GM12878 (cell line): Measurements from ENCODE around the gene PLD3. TPM values are rescaled to one million over a fixed set of nuclear protein-coding genes. Genes with fewer than 3 reads are reported as not detected.

Experiments
- ATAC-seq: fragments of 200-7000 bp; cut with Tn5 transposase; 3 replicates; pipeline ENCODE4 v1.9.1; 2020; ENCODE audit warnings: mild to moderate bottlenecking, moderate library complexity
- BruUV-seq: library from RNA; stranded (reverse); fragments of 400-500 nt; replicated peaks from 2 replicates; lab custom pipeline; 2021; lab: Mats Ljungman, UMichigan
- CTCF ChIA-PET: fragments of 300-600 bp; sonication (Branson Sonifier 250); formaldehyde crosslinking; extraction: SDS; loops from one replicate; lab custom pipeline; 2021; ENCODE audit warnings: inconsistent platforms; lab: Yijun Ruan, JAX
- POLR2A ChIA-PET: fragments of 350-600 bp; formaldehyde crosslinking; extraction: SDS; loops from one replicate; lab custom pipeline; 2021; ENCODE audit warnings: inconsistent platforms; lab: Charles Lee
- RAD21 ChIA-PET: fragments of 300-600 bp; sonication (Branson Sonifier 250); formaldehyde crosslinking; loops from one replicate; lab custom pipeline; 2023; ENCODE audit warnings: antibody characterized with exemption; ENCODE audit not compliant: unreplicated experiment; lab: Charles Lee
- SMC1A ChIA-PET: fragments of 300-600 bp; sonication (Branson Sonifier 250); formaldehyde crosslinking; loops from one replicate; lab custom pipeline; 2023; ENCODE audit not compliant: unreplicated experiment, uncharacterized antibody; lab: Charles Lee
- DNase-seq: peaks from one replicate; pipeline ENCODE4 v3.0.0-alpha.2; 2011; ENCODE audit warnings: low read depth, low spot score
- FAIRE-seq: peaks from 3 replicates; lab custom pipeline; 2011; peaks lifted over from hg19 to GRCh38; lab: Jason Lieb, UNC
- H2AFZ ChIP-seq: 2 replicates; pipeline ENCODE4 v1.6.0; 2011; ENCODE audit warnings: low read depth, low read length, control low read depth; ENCODE audit not compliant: control insufficient read depth
- H3K27ac ChIP-seq: 2 replicates; pipeline ENCODE4 v1.5.1; 2011; ENCODE audit warnings: control low read depth; ENCODE audit not compliant: control insufficient read depth, insufficient read depth
- H3K27me3 ChIP-seq, 2 experiments: replicated peaks in 1 of 2; 2 replicates each; pipeline versions ENCODE4 v1.6.0 to v1.6.1; 2011; ENCODE audit warnings: low read length in 1 of 2; ENCODE audit not compliant: control insufficient read depth in 2 of 2, insufficient read depth in 2 of 2
- H3K36me3 ChIP-seq, 2 experiments: 2 replicates each; pipeline ENCODE4 v1.5.1; 2011; ENCODE audit warnings: low read length in 1 of 2; ENCODE audit not compliant: control insufficient read depth in 2 of 2, insufficient read depth in 2 of 2
- H3K4me1 ChIP-seq: 2 replicates; pipeline ENCODE4 v1.6.1; 2011; ENCODE audit warnings: mild to moderate bottlenecking, low read length, moderate library complexity, mixed read lengths; ENCODE audit not compliant: control insufficient read depth, insufficient read depth
- H3K4me2 ChIP-seq: 2 replicates; pipeline ENCODE4 v1.6.0; 2011; ENCODE audit warnings: control low read depth; ENCODE audit not compliant: control insufficient read depth, insufficient read depth
- H3K4me3 ChIP-seq: fragments of 200-600 bp; sonication (generic); 2 replicates; pipeline ENCODE4 v1.5.1; 2016
- H3K79me2 ChIP-seq: 2 replicates; pipeline ENCODE4 v1.6.0; 2011; ENCODE audit warnings: low read length; ENCODE audit not compliant: control insufficient read depth, insufficient read depth
- H3K9ac ChIP-seq: 2 replicates; pipeline ENCODE4 v1.8.0; 2011; ENCODE audit warnings: low read length, control low read depth, mixed read lengths; ENCODE audit not compliant: control insufficient read depth, insufficient read depth
- H3K9me3 ChIP-seq: replicated peaks from 3 replicates; pipeline ENCODE4 v1.5.1; 2011; ENCODE audit warnings: mild to moderate bottlenecking, low read length; ENCODE audit not compliant: control insufficient read depth, insufficient read depth
- H4K20me1 ChIP-seq: 2 replicates; pipeline ENCODE4 v1.6.0; 2011; ENCODE audit not compliant: control insufficient read depth, insufficient read depth
- ATF7 ChIP-seq: fragments of 450-650 bp; IDR thresholded peaks from 2 replicates; pipeline ENCODE4 v1.6.1; 2016; ENCODE audit warnings: low read depth, mild to moderate bottlenecking
- BRCA1 ChIP-seq: IDR thresholded peaks from 2 replicates; pipeline ENCODE4 v1.6.1; 2011; ENCODE audit warnings: low read depth, low read length, improper control_type of control experiment
- CEBPB ChIP-seq, 2 experiments: fragments of 150-350 bp in 1 of 2; IDR thresholded peaks; 2 replicates each; pipeline ENCODE4 v1.6.1; 2012 to 2014; ENCODE audit warnings: low read depth in 2 of 2, low read length in 2 of 2, borderline replicate concordance in 1 of 2, inconsistent platforms in 1 of 2
- ESRRA ChIP-seq: IDR thresholded peaks from 2 replicates; pipeline ENCODE4 v1.6.1; 2012; ENCODE audit warnings: mild to moderate bottlenecking, low read length, improper control_type of control experiment
- MEF2B ChIP-seq: fragments of 450-650 bp; IDR thresholded peaks from 2 replicates; pipeline ENCODE4 v1.6.1; 2018; ENCODE audit warnings: mild to moderate bottlenecking, moderate library complexity; ENCODE audit not compliant: partially characterized antibody, poor library complexity, severe bottlenecking
- NFYA ChIP-seq: IDR thresholded peaks from 2 replicates; pipeline ENCODE4 v1.6.1; 2011; ENCODE audit warnings: low read depth, mild to moderate bottlenecking, low read length, improper control_type of control experiment, borderline replicate concordance
- NR2F1 ChIP-seq: fragments of 450-650 bp; conservative IDR thresholded peaks from 2 replicates; pipeline ENCODE4 v1.6.1; 2017; ENCODE audit warnings: mild to moderate bottlenecking
- RB1 ChIP-seq: fragments of 450-650 bp; formaldehyde crosslinking; IDR thresholded peaks from 2 replicates; pipeline ENCODE4 v1.6.1; 2017; ENCODE audit warnings: mild to moderate bottlenecking, borderline replicate concordance
- RELA ChIP-seq: fragments of 450-650 bp; IDR thresholded peaks from 2 replicates; pipeline ENCODE4 v1.8.0; 2014; ENCODE audit warnings: borderline replicate concordance; ENCODE audit not compliant: partially characterized antibody
- RUNX3 ChIP-seq: IDR thresholded peaks from 2 replicates; pipeline ENCODE4 v1.6.1; 2012; ENCODE audit warnings: low read length, inconsistent platforms
- SKIL ChIP-seq: fragments of 450-650 bp; IDR thresholded peaks from 2 replicates; pipeline ENCODE4 v1.6.1; 2017; ENCODE audit warnings: mild to moderate bottlenecking, low read depth, inconsistent platforms; ENCODE audit not compliant: poor library complexity, severe bottlenecking
- SREBF1 ChIP-seq: IDR thresholded peaks from 2 replicates; pipeline ENCODE4 v1.6.1; 2012; ENCODE audit warnings: mild to moderate bottlenecking, low read length
- TAF1 ChIP-seq: IDR thresholded peaks from 2 replicates; pipeline ENCODE4 v1.6.1; 2011; ENCODE audit warnings: mild to moderate bottlenecking, low read depth, low read length, borderline replicate concordance
- TCF12 ChIP-seq: IDR thresholded peaks from 2 replicates; pipeline ENCODE4 v1.6.1; 2011; ENCODE audit warnings: low read depth, mild to moderate bottlenecking, low read length
- TCF7 ChIP-seq: IDR thresholded peaks from 2 replicates; pipeline ENCODE4 v1.6.1; 2014; ENCODE audit warnings: antibody characterized with exemption, borderline replicate concordance
- ZNF217 ChIP-seq: fragments of 450-650 bp; IDR thresholded peaks from 2 replicates; pipeline ENCODE4 v1.6.1; 2017; ENCODE audit warnings: antibody characterized with exemption, mild to moderate bottlenecking
- ZNF384 ChIP-seq: IDR thresholded peaks from 2 replicates; pipeline ENCODE4 v1.6.1; 2012; ENCODE audit warnings: low read depth, mild to moderate bottlenecking, low read length, improper control_type of control experiment, borderline replicate concordance
- ZNF622 ChIP-seq: fragments of 450-650 bp; IDR thresholded peaks from 2 replicates; pipeline ENCODE4 v1.6.1; 2017; ENCODE audit warnings: mild to moderate bottlenecking, inconsistent platforms
- WGBS: methylation state at CpG from one replicate; pipeline ENCODE4 v1.1.6; 2016; ENCODE audit warnings: low lambda C conversion rate; ENCODE audit not compliant: insufficient replicate concordance, insufficient coverage; ENCODE audit errors: missing lambda C conversion rate; 5-methylcytosine and 5-hydroxymethylcytosine counted together
- in situ Hi-C: fragments of 300-500 bp; cut with MboI; formaldehyde crosslinking; loops from 9 replicates; pipeline ENCODE4 v1.14.3; 2018; ENCODE audit warnings: mixed read lengths
- intact Hi-C: fragments of 100-400 bp; cut with micrococcal nuclease; formaldehyde crosslinking; loops from one replicate; pipeline ENCODE4 v1.14.2; 2022; ENCODE audit not compliant: unreplicated experiment
- polyA plus RNA-seq, 11 experiments: library from polyadenylated mRNA; depleted of rRNA in 4 of 11; unstranded in 6 of 11; stranded (reverse) in 5 of 11; fragments of >200 nt; fragmentation: Nextera tagmentation in 4 of 11; fragmentation: Illumina TruSeq in 1 of 11; extraction: Ambion mirVana in 4 of 11; extraction: Trizol in 1 of 11; gene quantifications; 1 replicate in 1 of 11; 2 replicates in 10 of 11; pipeline versions ENCODE4 v1.2.1 to v1.2.3, GENCODE V29; 2011 to 2016; ENCODE audit warnings: inconsistent platforms in 2 of 11, missing spikeins in 2 of 11, low read depth in 1 of 11
- total RNA-seq, 4 experiments: library from RNA; depleted of rRNA in 3 of 4; stranded (reverse); fragments of >200 nt in 3 of 4; fragmentation: Illumina TruSeq in 1 of 4; extraction: Trizol in 1 of 4; gene quantifications; 2 replicates each; pipeline versions ENCODE4 v1.2.1 to v1.2.3, GENCODE V29; 2013 to 2021
- TF ChIP-seq, protein P1 (sequence below): fragments of 450-650 bp; IDR thresholded peaks from 2 replicates; pipeline ENCODE4 v1.6.1; 2016; ENCODE audit warnings: mild to moderate bottlenecking, moderate library complexity, borderline replicate concordance

The PLD3 gene
- total and polyA plus RNA-seq, 10 of the 15 experiments (the other 5 are each of a cell fraction or from before 2014, with no cell fraction given): 1.3 to 134 (median 72.7) TPM

DNA sequence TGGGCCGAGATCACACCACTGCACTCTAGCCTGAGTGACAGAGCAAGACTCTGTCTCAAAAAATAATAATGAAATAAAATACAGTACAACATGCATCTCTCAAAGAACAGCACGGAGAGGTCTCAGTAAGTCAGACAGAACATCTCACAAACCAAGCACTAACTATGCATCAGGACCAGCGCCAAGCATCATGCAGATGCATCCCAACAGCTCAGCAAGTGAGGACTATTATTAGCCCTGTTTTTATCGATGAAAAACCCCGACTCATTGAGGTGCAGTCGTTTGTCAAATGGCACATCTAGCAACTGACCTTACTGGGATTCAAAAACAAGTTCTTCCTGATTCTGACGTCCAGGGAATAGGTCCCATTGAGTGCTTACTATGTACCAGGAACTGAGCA is 4.1 kb upstream of the PLD3 start:
- Histone ChIP-seq H3K36me3 (peaks cover 0 to 3% of the 10 kb centered on the region in 2 experiments; a peak in 2 of 4 replicates), H3K4me1 (peaks cover 6% of the 10 kb centered on the region; the same call in 1 of the 2 replicates), H3K4me2 (no peak overlapping the region), H3K4me3 (no peak overlapping the region; the same call in 1 of the 2 replicates), H4K20me1 (no peaks in the 10 kb centered on the region), H2AFZ (no peak overlapping the region), H3K27me3 (no peaks in the 10 kb centered on the region), H3K9ac (no peak overlapping the region), H3K27ac (no peak overlapping the region), H3K79me2 (peaks cover 22% of the 10 kb centered on the region), H3K9me3 (no peaks in the 10 kb centered on the region)
- in situ Hi-C loops: no loop called here
- intact Hi-C loops: no loop called here
- CTCF ChIA-PET: no interaction called here
- 88% methylated on average over 7 of the region's 7 CpGs for WGBS
- FAIRE-seq (no peak), ATAC-seq (no peak), DNase-seq (no peak)
- no peak for TF ChIP-seq MEF2B
- TF ChIP-seq TAF1: no peak
- TF ChIP-seq CEBPB (IDR thresholded peaks at IDR 0.05; ENCODE audit: borderline replicate concordance in 1 of 2, low read depth in 2 of 2, low read length in 2 of 2): no peak
- TF ChIP-seq RUNX3: no peak
- TF ChIP-seq, protein P1, sequence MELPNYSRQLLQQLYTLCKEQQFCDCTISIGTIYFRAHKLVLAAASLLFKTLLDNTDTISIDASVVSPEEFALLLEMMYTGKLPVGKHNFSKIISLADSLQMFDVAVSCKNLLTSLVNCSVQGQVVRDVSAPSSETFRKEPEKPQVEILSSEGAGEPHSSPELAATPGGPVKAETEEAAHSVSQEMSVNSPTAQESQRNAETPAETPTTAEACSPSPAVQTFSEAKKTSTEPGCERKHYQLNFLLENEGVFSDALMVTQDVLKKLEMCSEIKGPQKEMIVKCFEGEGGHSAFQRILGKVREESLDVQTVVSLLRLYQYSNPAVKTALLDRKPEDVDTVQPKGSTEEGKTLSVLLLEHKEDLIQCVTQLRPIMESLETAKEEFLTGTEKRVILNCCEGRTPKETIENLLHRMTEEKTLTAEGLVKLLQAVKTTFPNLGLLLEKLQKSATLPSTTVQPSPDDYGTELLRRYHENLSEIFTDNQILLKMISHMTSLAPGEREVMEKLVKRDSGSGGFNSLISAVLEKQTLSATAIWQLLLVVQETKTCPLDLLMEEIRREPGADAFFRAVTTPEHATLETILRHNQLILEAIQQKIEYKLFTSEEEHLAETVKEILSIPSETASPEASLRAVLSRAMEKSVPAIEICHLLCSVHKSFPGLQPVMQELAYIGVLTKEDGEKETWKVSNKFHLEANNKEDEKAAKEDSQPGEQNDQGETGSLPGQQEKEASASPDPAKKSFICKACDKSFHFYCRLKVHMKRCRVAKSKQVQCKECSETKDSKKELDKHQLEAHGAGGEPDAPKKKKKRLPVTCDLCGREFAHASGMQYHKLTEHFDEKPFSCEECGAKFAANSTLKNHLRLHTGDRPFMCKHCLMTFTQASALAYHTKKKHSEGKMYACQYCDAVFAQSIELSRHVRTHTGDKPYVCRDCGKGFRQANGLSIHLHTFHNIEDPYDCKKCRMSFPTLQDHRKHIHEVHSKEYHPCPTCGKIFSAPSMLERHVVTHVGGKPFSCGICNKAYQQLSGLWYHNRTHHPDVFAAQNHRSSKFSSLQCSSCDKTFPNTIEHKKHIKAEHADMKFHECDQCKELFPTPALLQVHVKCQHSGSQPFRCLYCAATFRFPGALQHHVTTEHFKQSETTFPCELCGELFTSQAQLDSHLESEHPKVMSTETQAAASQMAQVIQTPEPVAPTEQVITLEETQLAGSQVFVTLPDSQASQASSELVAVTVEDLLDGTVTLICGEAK: no peak
- TF ChIP-seq ATF7: no peak
- TF ChIP-seq ZNF384: no peak
- no peak for TF ChIP-seq TCF7
- TF ChIP-seq SREBF1: no peak
- TF ChIP-seq ZNF622: no peak
- TF ChIP-seq SKIL: no peak
- no peak for TF ChIP-seq BRCA1
- TF ChIP-seq RB1: no peak
- no peak for TF ChIP-seq TCF12
- no peak for TF ChIP-seq NR2F1
- TF ChIP-seq ESRRA: no peak
- TF ChIP-seq ZNF217: no peak
- TF ChIP-seq NFYA: no peak
- TF ChIP-seq RELA: no peak
- POLR2A ChIA-PET: no interaction called here
- SMC1A ChIA-PET: no interaction called here
- RAD21 ChIA-PET: no interaction called here
- no TSS peak for BruUV-seq
